ENCODE data around the gene SP5.
"Not testable (repeated sequence)": the region's sequence is repeated elsewhere in the genome, so short reads cannot be mapped to it uniquely, and the experiment has no call there.

Gene SP5

DNA sequence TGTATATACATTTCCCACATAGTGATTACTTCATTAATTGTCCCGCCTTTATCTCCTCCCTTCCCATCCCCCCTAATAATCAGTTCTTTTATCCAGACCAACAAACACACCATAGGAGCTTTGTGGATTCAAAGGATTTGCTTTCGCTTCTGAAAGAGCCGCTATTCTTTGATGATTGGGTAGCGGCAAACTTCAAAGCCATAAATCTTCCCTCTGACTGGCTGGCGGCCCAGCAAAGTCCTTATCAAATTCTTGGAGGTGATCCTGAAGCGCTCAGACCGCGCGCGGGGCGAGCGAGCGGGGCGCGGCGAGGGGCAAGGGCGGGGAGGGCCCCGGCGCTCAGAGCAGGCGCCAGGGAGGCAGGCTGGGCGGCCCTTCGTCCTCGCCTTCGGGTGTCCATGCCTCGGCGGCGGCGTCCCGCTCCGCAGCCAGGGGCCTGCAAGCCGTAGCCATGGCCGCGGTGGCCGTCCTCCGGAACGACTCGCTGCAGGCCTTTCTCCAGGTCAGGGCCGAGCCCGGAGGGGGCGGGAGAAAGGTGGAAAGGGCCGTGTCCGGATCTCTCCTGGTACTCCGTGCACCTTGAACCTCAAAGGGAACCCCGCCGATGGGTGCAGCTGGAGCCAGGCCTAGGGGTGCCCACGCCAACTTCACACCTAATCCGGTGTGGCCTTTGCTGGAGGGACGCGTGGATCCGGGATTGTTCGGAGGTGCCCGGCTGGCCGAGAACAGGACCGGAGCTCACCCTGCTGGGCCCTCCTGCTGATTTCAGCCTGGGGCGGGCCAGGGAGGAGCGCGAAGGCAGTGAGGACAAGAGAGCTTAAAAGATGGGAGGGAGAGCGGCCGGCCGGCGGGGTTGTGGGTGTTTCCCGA is at the start of gene SP5:
TSS of gene SP5 (plus strand) at position 276 of the 870 bp plus-strand sequence. CDS start at position 452, 176 bp downstream.
- DNase-seq, result no peak

DNA sequence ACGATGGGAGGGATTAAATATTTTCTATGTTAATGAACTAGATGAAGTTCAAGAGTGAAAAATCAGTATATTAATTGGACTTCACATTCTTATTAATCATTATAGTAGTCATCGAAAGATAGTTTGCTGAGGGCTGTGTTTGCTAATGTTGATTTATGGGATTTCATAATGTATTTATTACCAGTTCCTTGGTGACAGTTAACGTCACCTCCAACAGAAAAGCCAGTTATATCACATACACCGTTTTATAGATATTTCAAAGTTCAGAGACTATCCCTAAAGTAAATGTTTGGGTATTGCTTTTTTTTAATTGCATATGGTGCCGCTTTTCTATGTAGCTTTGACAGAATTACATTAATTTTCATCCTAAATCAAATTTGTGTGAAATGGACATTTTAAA is 49.4 kb upstream of the SP5 start:
- no peak for DNase-seq

DNA sequence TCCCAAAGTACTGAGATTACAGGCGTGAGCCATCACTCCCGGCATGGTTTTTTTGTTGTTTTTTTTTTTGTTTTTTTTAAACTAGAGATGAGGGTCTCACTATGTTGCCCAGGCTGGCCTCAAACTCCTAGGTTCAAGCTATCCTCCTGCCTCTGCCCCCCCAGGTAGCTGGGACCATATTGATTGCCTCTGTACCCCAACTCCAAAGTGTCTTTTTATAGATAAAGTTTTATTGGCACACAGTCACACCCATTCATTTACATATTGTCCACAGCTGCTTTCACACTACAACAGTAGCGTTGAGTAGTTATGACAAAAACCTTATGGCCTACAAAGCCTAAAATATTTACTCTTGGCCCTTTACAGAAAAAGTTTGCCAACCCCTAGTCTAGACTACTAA is 45.2 kb upstream of the SP5 start:
- no peak for DNase-seq

DNA sequence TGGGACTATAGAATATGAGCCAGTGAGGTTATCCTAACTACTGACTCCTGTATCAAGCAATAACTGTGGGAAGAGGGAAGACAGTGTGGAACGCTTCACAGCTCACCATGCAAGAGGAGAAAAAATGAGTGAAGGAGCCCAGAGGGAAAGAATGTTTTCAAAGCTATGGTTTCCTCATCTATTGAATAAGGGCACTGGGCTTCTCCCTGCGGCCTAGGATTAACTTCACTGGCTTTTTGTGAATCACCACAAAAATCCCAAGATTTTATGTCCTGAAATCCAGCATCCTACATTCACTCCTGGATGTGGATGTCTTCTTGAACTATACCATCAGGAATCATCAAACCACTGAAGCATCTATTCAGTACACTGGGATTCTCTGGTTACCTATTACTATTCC is 44.5 kb upstream of the SP5 start:
- DNase-seq, result no peak

DNA sequence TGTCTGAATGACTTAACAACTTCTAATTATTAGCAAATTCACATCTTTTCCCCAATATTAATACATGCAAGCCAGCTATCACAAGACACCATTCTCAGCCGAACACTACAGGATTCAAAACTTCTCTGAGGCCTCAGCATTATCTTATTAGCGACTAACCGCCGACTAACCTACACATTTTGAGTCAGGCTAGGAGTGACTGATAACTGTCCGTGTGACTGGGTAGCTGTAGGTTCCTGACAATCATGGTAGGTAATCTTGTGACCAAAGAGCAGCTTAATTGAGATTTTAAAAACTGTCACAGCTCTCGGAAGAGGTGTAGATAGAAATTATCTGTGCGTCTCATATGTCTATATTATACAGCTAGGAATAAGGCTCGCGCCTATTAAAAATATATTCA is 44.1 kb upstream of the SP5 start:
- DNase-seq, result no peak

DNA sequence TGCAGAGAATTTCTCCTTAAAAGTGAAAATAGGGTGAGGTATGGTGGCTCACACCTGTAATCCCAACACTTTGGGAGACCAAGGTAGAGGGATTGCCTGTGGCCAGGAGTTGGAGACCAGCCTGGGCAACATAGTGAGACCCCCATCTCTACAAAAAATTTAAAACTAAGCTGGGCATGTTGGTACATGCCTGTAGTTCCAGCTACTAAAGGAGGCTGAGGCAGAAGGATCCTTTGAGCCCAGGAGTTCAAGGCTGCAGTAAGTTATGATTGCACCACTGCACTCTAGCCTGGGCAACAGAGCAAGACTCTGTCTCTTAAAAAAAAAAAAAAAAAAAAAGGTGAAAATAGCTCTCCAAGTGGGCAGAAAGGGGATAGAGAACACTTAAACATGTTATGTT is 40.9 kb upstream of the SP5 start:
- DNase-seq, result not testable (repeated sequence)

DNA sequence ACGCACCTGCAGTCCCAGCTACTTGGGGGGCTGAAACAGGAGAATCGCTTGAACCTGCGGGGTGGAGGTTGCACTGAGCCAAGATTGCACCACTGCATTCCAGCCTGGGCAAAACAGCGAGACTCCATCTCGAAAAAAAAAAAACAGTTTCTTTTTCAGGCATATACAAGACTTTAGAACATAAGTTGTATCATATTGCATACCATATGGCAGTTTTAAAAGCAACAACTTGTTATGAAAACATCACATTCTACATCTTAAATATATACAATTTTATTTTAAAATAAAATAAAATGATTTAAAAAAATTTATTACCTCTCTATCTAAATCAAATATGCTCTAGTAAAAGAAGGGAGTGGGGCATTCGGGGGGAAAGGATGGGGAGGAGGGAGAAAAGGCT is 39.4 kb upstream of the SP5 start:
- DNase-seq, result no peak

DNA sequence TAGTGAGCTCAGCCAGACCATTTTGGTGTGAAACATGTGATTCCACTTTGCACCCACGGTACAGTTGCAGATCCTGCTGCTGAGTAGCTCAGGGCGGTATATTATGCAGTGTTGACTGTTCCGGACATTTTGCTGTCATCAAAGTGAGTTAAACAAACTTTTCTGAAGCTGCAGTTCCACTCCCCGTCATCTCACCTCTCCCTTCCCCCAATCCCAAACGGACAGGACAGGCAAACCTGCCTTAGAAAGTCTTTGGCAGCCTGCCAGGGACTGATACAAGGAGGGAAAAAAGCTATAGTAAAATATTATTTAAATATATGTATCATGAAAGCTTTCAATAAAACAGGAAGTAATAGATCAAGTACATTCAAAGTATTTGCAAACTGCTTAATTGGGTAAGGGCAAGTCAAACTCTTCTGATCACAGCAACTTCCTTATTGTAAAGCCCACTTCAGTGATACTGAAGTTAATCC is 35.5 kb upstream of the SP5 start:
- DNase-seq, result no peak

DNA sequence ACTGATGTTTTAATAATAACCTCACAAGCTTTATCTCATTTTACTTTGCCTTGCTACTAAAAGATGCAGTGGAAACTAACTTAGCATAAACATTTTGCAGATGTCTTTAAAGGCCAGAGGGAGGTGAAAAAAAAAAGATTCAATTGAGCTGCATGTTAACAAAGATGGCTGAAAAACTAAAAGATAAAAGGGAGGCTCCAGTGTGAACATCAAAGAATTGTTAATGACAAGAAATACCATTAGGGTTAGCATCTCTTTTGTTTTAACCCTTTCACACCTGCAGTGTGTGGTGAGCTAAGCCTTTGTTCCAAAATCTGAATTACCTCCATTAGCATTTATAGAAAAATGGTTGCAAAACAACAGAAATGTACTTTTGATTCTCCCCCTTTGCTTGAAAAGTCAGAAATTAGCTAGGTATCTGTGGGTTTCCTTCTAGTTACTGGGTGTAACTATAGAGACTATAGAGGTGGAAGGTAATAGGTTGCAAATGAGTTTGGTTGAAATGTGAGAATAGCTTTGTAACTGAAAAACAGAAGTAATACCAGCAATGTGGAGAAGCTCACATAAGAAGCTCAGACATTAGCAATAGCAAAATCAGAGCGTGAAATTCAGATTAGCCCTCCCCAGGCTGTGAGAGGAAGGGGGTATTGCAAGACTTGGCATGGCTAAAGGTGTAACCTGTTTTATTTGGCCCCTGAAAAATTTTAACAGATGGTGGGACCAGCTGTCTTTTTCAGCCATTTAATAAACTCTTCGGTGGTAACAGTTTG is 34.8 kb upstream of the SP5 start:
- peak; percentile 97 for DNase-seq

DNA sequence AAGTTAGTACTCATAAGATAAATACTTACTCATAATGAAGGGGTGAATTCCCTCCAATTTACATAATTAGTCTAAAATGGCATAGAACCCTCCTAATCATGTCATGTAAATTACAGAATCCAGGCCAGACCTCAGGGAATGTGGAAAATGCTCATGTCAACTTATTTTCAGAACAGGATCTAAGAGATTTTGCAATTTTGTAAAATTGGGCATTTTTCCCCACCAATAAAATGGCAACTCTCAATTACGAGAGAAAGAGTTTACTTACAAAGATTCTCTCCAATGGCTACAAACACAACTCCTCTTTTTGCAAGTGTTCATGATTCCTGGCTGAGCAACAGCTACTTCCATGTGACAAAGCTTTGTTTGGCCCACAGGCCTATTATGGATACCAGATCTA is 33.8 kb upstream of the SP5 start:
- no peak for DNase-seq

DNA sequence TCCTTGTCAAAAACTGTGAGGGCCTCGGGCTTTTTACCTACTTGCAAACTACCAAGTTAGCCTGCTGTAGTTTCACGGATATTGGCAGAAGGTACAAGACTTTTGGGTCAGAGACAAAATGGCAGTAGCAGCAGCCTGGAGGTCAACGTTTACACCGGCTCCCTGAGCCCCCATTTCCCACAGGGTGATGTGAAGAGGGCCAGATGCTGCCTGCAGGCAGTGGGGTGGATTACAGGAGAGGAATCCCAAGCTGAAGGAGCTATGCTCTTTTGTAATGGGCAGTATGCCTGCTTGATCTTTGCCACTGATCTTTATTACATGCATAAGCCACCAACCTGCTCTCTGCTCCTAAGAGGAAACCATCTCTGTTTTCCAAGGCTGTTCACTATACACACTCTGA is 29.5 kb upstream of the SP5 start:
- no peak for DNase-seq

DNA sequence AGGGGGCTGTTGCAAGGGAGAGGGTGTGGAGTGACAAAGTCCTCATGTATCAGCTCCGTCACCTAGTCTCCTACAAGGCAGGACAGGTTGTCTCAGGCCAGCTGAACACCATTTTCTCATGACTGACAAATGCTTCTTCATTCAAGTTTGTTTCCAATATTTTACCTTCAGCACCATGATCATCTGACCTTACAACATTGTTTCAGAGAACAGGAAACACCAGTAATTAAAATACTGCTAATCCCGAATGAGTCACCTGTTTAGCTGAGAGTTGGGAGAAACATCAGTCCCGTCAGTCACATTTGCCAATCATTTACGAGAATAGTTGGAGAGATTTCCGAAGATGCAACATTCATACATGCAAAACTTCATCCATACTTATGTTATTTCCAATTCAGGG is 25.7 kb upstream of the SP5 start:
- DNase-seq, result no peak

DNA sequence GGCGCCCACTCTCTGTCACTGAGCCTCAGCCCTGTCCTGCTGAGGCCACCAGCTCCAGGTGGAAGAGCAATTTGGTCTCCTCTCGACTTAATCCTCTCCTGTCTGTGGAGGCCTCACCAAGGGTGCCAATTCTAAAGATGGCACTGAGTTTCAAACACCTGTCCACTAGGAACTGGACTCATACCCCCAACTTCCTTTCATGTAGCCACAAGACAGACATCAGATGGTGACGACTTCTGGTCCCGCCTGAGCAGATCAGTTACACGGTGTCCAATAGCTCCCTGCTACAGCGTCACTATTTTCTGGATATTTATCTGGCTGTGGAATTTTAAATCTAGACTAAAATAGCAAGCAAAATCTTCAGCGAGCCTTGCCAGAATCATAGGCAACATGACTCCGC is 24.5 kb upstream of the SP5 start:
- DNase-seq, result no peak

DNA sequence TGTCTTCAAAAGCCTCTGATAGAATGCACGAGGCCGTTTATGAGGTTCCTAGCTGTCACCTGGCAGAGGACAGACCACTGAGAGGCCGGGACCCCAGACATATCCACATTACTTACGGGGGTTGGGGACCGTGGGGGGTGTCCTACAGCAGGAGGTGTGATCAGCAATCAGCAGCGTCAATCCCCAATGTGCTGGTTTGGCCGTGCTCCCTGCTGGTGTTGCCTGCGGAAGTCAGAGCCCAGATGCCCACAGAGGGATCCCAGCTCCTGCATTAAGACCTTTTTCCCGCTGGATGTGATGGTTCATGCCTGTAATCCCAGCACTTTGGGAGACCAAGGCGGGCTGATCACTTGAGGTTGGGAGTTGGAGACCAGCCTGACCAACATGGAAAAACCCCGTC is 20.8 kb upstream of the SP5 start:
- no peak for DNase-seq

DNA sequence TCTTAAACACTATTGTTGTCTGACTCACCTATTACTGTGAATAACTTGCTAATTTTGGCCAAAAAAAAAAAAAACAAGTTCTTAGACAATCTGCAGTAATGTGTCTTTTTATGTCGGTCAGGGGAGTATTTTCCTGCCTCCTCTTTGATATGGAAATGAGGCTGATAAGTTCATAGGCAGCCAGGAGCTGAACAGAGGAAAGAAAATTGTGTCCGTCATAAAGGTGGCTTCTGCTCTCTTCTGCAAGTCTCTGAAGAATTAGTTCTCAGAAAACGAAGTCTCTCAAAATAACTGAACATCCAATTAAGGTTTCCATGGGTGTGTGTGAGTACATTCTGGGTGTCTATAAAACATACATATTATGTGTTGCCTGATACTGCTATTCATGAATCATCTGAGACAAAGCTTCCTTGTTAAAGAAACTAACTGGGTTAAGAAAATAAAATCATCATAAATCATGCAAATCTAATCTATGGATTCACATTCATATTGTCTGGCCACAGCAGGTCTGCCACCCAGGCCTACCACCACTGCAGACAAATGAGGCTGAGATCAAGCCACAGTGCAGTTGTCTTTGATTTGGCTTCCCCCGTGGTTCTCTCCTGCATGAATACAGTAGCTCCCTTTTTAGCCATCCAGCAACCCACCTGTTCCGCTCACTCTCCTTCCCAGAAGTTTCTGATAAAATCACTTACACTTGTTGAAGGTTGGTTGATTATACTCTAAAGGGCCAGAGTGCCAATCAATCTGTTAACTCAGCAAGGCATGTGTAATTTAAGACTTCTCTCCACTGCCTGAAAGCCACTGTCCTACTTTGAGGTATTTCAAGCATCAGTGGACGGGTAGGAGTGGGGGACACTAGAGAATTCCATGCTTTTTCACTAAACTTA is 19.4 kb upstream of the SP5 start:
- no peak for DNase-seq

DNA sequence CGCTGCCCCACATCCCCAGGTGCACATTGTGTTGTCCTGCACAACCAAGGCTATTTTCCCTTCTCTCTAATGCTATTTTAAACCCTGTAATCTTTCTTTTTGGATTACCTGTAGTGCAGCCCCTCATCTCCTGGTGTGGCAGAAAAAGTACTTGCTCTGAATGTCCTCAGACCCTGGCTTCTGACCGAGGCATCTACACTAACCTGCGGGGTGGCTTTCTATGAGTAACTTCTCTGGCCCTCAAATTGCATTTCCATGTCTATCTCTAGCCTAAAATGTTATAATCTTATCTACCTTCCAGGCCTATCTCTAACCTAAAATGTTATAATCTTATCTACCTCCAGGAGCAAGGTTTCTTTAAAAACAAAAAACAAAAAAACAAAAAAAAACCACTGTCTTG is 18.2 kb upstream of the SP5 start:
- no peak for DNase-seq

DNA sequence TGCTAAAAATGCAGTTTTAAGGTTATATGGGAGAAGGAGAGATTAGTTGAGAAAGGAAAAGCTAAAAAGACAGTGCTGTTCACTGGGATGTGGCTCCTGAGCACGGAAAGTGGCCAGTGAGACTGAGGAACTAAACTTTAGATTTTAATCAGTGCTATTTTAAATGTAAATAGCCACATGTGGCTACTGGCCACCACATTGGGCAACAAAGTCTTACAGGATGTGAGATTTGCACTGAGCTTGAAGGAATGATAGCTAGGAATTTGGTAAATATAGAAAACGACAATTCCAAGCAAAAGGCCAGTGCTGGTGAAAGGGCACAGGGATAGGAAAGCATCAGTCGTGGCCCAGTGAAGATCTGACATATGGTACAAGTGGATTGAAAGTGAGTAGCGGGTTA is 14.1 kb upstream of the SP5 start:
- DNase-seq, result no peak

DNA sequence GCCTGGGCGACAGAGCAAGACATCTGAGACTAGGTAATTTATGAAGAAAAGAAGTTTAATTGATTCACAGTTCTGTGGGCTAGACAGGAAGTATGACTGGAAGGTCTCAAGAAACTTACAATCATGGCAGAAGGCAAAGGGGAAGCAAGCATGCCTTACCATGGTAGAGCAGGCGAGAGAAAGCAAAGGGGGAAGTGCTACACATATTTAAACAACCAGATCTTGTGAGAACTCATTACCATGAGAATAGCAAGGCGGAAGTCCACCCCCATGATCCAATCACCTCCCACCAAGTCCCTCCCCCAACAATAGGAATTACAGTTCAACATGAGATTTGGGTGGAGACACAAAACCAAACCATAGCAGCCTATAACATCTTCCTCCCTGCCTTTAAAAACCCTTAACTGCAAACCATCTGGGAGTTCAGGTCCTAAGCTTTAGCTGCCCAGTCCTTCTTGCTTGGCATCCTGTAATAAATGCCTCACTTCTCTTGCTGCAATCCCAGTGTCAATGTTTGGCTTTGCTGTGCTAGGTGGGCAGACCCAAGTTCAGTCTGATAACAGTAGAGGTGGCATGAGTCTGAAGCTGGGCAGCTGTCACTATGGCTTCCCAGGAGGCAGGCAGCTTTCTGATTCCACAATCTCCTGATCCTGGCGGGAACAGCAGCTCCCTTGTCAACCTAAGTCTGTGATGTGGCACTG is 11.2 kb upstream of the SP5 start:
- DNase-seq, result no peak

DNA sequence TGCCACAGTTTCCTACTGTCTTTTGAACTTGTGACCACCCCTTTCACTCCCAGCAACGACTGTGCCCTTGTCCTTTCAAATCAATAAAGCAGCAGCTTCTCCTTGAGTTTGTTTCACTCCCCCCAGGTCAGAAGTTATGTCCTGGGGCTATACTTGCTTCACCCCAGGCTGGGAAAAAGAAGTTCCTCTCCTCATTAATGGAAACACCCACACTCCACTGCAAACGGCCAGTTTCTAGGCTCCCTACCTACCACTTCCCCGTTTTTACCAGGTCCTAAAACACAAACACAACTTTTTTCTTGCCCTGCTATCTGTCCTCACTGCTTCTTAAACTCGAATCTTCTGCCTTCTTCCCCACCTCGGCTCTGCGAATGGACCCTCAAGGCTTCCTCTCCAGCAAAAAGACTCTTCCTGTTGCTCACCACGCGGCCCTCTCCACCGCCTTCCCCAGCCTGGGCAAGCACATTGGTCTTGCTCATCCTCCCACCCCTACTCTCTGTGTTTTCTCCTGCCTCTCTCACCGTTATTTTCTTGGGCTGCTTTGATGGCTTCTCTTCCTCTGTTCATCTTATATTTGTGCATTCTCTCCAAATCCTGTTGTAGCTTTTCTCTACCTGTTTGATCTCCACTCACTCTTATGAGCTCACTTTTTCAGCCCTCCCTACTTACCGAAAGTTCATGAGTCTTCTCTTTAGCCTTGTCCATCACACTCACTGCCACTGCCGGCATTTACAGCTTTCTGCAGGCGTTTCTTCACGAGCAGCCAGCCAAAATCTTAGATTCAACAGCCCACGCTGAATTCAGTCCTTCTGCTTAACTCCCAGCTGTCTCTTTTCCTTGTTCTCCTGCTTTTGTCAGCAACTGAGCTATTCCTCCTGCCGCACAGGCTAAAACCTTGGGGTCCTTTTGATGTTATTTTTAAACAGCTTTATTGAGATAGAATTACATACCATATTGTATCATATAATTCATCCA is 7.0 kb upstream of the SP5 start:
- no peak for DNase-seq

DNA sequence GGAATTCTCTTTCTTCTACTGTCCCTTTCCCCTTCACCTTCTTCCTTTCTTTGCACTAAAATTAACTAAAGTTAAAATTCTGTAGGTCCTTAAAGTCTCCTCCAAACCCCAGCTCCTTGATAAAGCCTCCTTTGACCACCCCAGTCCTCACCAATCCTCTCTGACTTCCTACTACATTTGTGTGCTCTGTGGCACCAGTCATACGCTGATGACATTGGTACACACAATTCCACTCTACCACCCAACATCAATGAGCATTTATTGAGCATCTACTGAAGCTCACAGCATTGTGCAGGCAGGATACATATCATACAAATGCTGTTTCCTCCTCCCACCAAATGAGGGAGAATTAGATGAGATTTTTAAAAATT is 4.5 kb upstream of the SP5 start:
- no peak for DNase-seq

DNA sequence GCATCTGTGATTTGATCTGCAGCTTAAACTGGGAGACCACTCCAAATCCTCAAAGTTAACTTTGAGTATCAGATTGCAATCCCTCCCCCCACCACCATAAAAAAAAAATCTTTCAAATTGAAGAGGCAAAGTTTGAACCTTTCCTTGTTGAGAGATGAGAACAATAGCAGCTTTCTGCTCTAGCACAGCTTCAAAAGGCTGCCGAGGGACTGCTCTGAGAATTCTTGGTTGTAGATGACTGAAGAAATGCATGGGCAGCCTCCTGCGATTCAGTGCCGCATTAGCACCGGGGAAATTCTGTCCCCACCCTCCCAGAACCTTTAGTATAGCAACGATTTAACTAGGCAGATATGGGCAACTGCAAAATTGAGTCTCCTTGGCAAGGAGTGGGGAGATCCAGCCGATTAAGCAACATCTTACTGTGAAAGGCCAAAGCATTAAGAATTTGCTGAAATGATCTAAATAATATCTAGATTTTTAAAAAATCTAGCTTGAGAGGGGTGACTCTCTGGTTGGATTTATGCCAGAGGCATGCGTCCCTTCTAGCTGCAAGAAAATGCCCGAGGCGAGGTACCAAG is 3.9 kb upstream of the SP5 start:
- no peak for DNase-seq
